Neural progenitor cell (in vitro differentiated cells): ENCODE results near the gene SH3GLB1.

Source experiments
- CTCF ChIP-seq: fragments of 200-600 bp; sonication (generic); IDR thresholded peaks from 2 replicates; pipeline ENCODE4 v1.5.1; 2017; ENCODE audit warnings: antibody characterized with exemption, mild to moderate bottlenecking
- EZH2phosphoT487 ChIP-seq: fragments of 200-600 bp; sonication (generic); IDR thresholded peaks from 2 replicates; pipeline ENCODE4 v1.6.1; 2017; ENCODE audit warnings: antibody characterized with exemption

DNA sequence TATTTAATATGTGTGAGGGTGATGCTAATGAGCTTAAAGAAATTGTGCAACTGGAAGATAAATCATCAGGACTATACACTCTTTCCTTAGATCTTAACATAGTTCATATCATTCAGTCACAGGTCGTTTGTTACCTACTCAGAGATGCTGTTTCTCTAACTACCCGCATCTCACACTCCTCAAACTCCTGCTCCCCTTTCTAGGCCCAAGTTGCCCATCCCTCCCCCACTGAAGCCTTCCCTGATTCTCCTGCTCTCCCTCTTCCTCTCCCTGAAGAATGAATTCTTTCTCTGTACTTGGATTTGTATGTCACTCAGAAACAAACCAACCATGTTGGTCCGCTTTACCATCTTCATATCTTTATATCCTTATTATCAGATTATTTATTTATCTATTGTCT, 9.1 kb downstream of the SH3GLB1 start:
- TF ChIP-seq CTCF (no peak), EZH2phosphoT487 (no peak)
